Heart left ventricle (tissue), 13 donors: Measurements from ENCODE around the gene CRTC2.

ENCODE experiments used
- POLR2A ChIP-seq, 2 donors: fragments of 450-650 bp; IDR thresholded peaks; one replicate each; pipeline ENCODE4 v1.6.1; 2017; ENCODE audit warnings: antibody characterized with exemption in 2 of 2, mild to moderate bottlenecking in 2 of 2, moderate library complexity in 2 of 2
- TF ChIP-seq, protein P1 (sequence below), 12 donors: fragments of 200-600 bp; sonication (generic) in 4 of 12; IDR thresholded peaks; one replicate each; pipeline versions ENCODE4 v1.5.0 to v1.8.0; 2018 to 2022; ENCODE audit warnings: antibody characterized with exemption in 12 of 12, mild to moderate bottlenecking in 5 of 12
- donor health status: ischemic (EF 13 %, LVEDD 7.1; RV severe dilation, severe dysfunction).
- donor health status: DM: no; HTN: yes; CAD: no.
- donor health status: DM: no; HTN: no; CAD: no.
- donor health status: ischemic (EF 25% LVEDD 6.9; RV normal size, moderate dysfunction).
- donor health status: ischemic (EF 25% LVEDD 5.7; RV mildly dilated, moderate dysfunction).
- donor health status: ischemic (EF 35%, LVEDD 5.7; RV mildly dilated, moderate dysfunction).
- donor health status: nonischemic (EF 11% LVEDD 7.7; RV severe dilation, severe dysfunction).
- donor health status: DM: yes; HTN: yes; CAD: no.
- donor health status: PGD.
- donor health status: ischemic (EF 29% LVEDD 5.4; RV normal size, mild dysfunction).
- donor health status: nonischemic (EF 23%, LVEDD 6.1; RV moderate dilation, normal function).

DNA sequence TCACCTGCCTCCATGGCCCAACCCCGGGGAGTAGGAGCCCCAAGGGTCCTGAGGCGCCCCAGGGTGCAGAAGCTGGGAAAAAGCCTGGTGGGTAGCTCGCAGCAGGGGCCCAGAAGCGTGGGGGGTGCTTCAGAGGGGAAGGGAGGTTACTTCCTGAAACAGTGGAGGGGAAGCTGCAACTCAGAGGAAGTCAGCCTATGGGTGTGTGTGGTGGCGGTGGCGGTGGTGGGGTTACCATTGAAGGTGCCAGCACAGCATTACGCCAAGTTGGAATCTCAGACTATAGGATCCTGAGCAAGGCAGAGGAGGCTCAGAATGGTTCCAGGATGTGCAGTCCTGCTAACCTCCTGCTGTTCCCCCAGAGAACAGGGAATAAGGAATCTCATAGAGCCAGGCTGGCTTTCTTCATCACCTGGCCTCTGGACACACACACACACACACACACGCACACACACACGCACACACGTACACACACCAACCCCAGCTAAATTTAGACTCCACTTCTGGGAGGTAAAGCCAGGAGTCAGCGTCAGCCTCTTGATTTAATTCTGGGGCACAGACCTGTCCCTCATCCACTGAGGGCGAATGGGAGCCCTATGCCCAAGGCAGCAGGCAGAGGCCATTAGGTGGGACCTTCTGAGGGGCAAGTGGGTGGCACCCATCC is 13.1 kb downstream of the CRTC2 start:
- TF ChIP-seq, protein P1, sequence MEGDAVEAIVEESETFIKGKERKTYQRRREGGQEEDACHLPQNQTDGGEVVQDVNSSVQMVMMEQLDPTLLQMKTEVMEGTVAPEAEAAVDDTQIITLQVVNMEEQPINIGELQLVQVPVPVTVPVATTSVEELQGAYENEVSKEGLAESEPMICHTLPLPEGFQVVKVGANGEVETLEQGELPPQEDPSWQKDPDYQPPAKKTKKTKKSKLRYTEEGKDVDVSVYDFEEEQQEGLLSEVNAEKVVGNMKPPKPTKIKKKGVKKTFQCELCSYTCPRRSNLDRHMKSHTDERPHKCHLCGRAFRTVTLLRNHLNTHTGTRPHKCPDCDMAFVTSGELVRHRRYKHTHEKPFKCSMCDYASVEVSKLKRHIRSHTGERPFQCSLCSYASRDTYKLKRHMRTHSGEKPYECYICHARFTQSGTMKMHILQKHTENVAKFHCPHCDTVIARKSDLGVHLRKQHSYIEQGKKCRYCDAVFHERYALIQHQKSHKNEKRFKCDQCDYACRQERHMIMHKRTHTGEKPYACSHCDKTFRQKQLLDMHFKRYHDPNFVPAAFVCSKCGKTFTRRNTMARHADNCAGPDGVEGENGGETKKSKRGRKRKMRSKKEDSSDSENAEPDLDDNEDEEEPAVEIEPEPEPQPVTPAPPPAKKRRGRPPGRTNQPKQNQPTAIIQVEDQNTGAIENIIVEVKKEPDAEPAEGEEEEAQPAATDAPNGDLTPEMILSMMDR (IDR thresholded peaks at IDR 0.05) = no peak
- TF ChIP-seq POLR2A (IDR thresholded peaks at IDR 0.05) = no peak
